Epithelial cell of prostate (primary cell): ENCODE results near the gene MAD1L1.
"Not testable (repeated sequence)": the region's sequence is repeated elsewhere in the genome, so short reads cannot be mapped to it uniquely, and the experiment has no call there.

ENCODE experiments used
- DNase-seq: peaks from one replicate; pipeline ENCODE4 v3.0.0-alpha.2; 2011; ENCODE audit warnings: low read depth, low spot score
- H3K27ac ChIP-seq: fragments of 450-650 bp; 2 replicates; pipeline ENCODE4 v1.5.1; 2017; ENCODE audit warnings: mild to moderate bottlenecking

Gene MAD1L1

GRCh38 chr7:2040893-2041270 lies 191.9 kb downstream of the MAD1L1 start:
- H3K27ac ChIP-seq = no peak overlapping the region
- no peak for DNase-seq

GRCh38 chr7:2040201-2040892 lies 192.4 kb downstream of the MAD1L1 start:
- no peak for DNase-seq
- H3K27ac ChIP-seq = no peak overlapping the region

GRCh38 chr7:2038931-2039728 lies 193.6 kb downstream of the MAD1L1 start:
- no peak for DNase-seq
- H3K27ac ChIP-seq = no peak overlapping the region

GRCh38 chr7:2037808-2038522 lies 194.8 kb downstream of the MAD1L1 start:
- DNase-seq = no peak
- no peak overlapping the region for H3K27ac ChIP-seq

GRCh38 chr7:2037301-2037807 lies 195.4 kb downstream of the MAD1L1 start:
- no peak overlapping the region for H3K27ac ChIP-seq
- no peak for DNase-seq

- H3K27ac ChIP-seq = no peak overlapping the region
- DNase-seq = no peak
Observed at GRCh38 chr7:2036786-2037185, 196.0 kb downstream of the MAD1L1 start.

GRCh38 chr7:2036201-2036600 lies 196.5 kb downstream of the MAD1L1 start:
- H3K27ac ChIP-seq, DNase-seq: not testable (repeated sequence)

GRCh38 chr7:2034291-2035201 lies 198.2 kb downstream of the MAD1L1 start:
- no peak overlapping the region for H3K27ac ChIP-seq
- DNase-seq = no peak

- no peak overlapping the region for H3K27ac ChIP-seq
- no peak for DNase-seq
Observed at GRCh38 chr7:2033586-2034135, 199.1 kb downstream of the MAD1L1 start.

- no peak overlapping the region for H3K27ac ChIP-seq
- DNase-seq = no peak
Observed at GRCh38 chr7:2032876-2033407, 199.8 kb downstream of the MAD1L1 start.

GRCh38 chr7:2032030-2032875 lies 200.5 kb downstream of the MAD1L1 start:
- no peak overlapping the region for H3K27ac ChIP-seq
- DNase-seq = no peak

- no peak overlapping the region for H3K27ac ChIP-seq
- DNase-seq = no peak
Observed at GRCh38 chr7:2031451-2031845, 201.3 kb downstream of the MAD1L1 start.

GRCh38 chr7:2030475-2031450 lies 202.0 kb downstream of the MAD1L1 start:
- no peak for DNase-seq
- H3K27ac ChIP-seq = no peak overlapping the region

- H3K27ac ChIP-seq = no peak overlapping the region
- DNase-seq = no peak
Observed at GRCh38 chr7:2029936-2030335, 202.8 kb downstream of the MAD1L1 start.

GRCh38 chr7:2029211-2029905 lies 203.4 kb downstream of the MAD1L1 start:
- no peak overlapping the region for H3K27ac ChIP-seq

GRCh38 chr7:2028733-2029132 lies 204.0 kb downstream of the MAD1L1 start:
- DNase-seq = no peak
- H3K27ac ChIP-seq = no peak overlapping the region

More at GRCh38 chr7:2029211-2029905, 203.4 kb downstream of the MAD1L1 start:
- DNase-seq = no peak

GRCh38 chr7:2025188-2025587 lies 207.6 kb downstream of the MAD1L1 start:
- DNase-seq = no peak
- H3K27ac ChIP-seq = no peak overlapping the region
